Activated CD8-positive, alpha-beta T cell treated with anti-CD3 and anti-CD28 coated beads for 36 hours (primary cell): ENCODE data around the gene NTSR1. TPM values are rescaled to one million over a fixed set of nuclear protein-coding genes. Genes with fewer than 3 reads are reported as not detected.

Experiments used
- ATAC-seq: fragments of 200-7000 bp; cut with Tn5 transposase; one replicate; pipeline ENCODE4 v1.10.0; 2021; ENCODE audit warnings: mild to moderate bottlenecking, moderate library complexity
- CTCF ChIA-PET: fragments of 350-600 bp; sonication (Branson Sonifier 250); formaldehyde crosslinking; loops from one replicate; lab custom pipeline; 2021; ENCODE audit warnings: antibody characterized with exemption; lab: Charles Lee
- POLR2A ChIA-PET: fragments of 350-600 bp; sonication (Branson Sonifier 250); formaldehyde crosslinking; loops from one replicate; lab custom pipeline; 2021; ENCODE audit warnings: antibody characterized with exemption; lab: Charles Lee
- DNase-seq: peaks from one replicate; pipeline ENCODE4 v3.0.0-alpha.2; 2020
- H3K27ac Mint-ChIP-seq: one replicate; pipeline ENCODE4 v1.8.0; 2021; ENCODE audit warnings: mild to moderate bottlenecking, mixed read lengths
- H3K27me3 Mint-ChIP-seq: one replicate; pipeline ENCODE4 v1.8.0; 2021; ENCODE audit warnings: mixed read lengths
- H3K36me3 Mint-ChIP-seq: one replicate; pipeline ENCODE4 v1.8.0; 2021; ENCODE audit warnings: low read depth, mixed read lengths
- H3K4me1 Mint-ChIP-seq: one replicate; pipeline ENCODE4 v1.8.0; 2021; ENCODE audit warnings: low read depth, mixed read lengths
- H3K4me3 Mint-ChIP-seq: one replicate; pipeline ENCODE4 v1.8.0; 2021; ENCODE audit warnings: mild to moderate bottlenecking, moderate library complexity, mixed read lengths
- H3K9me3 Mint-ChIP-seq: one replicate; pipeline ENCODE4 v1.8.0; 2021; ENCODE audit warnings: mixed read lengths
- CTCF ChIP-seq: fragments of 200-600 bp; IDR thresholded peaks from one replicate; pipeline ENCODE4 v1.8.0; 2022; ENCODE audit warnings: antibody characterized with exemption, mild to moderate bottlenecking
- intact Hi-C: fragments of 100-400 bp; cut with micrococcal nuclease; formaldehyde crosslinking; loops from one replicate; pipeline ENCODE4 v1.10.0; 2022
- total RNA-seq, 2 experiments: library from RNA; stranded (reverse); gene quantifications; one replicate each; pipeline ENCODE4 v1.2.3, GENCODE V29; 2021

Gene NTSR1
- total RNA-seq, 2 experiments from 2014 or later: not detected

GRCh38 chr20:62758226-62758912 lies 49.7 kb downstream of the NTSR1 start:
- intact Hi-C loops: no loop called here
- H3K4me3 Mint-ChIP-seq: no peak overlapping the region
- no peak overlapping the region for H3K27ac Mint-ChIP-seq
- ChIA-PET POLR2A (no interaction called here), CTCF (interaction anchor here (1.1 kb wide), 1 partner anchor 33 kb away, joined by 3 read pairs; no protein-coding TSS in a partner anchor)
- TF ChIP-seq CTCF: no peak
- ATAC-seq (no peak), DNase-seq (no peak)
- H3K4me1 Mint-ChIP-seq: no peaks in the 10 kb centered on the region
- no peaks in the 10 kb centered on the region for H3K36me3 Mint-ChIP-seq
- H3K9me3 Mint-ChIP-seq: no peaks in the 10 kb centered on the region
- peaks cover 12% of the 10 kb centered on the region for H3K27me3 Mint-ChIP-seq

GRCh38 chr20:62759981-62760431 lies 51.4 kb downstream of the NTSR1 start:
- POLR2A ChIA-PET: no interaction called here
- H3K9me3 Mint-ChIP-seq: no peaks in the 10 kb centered on the region
- TF ChIP-seq CTCF: no peak

GRCh38 chr20:62760471-62760855 lies 51.8 kb downstream of the NTSR1 start:
- peaks cover 10% of the 10 kb centered on the region for H3K27me3 Mint-ChIP-seq
- no peak for DNase-seq
- no peaks in the 10 kb centered on the region for H3K9me3 Mint-ChIP-seq
- no peak for ATAC-seq
- no peak for TF ChIP-seq CTCF
- ChIA-PET POLR2A (no interaction called here), CTCF (no interaction called here)
- no peak overlapping the region for H3K4me3 Mint-ChIP-seq
- H3K4me1 Mint-ChIP-seq: no peaks in the 10 kb centered on the region
- intact Hi-C loops: no loop called here
- no peaks in the 10 kb centered on the region for H3K36me3 Mint-ChIP-seq
- no peak overlapping the region for H3K27ac Mint-ChIP-seq

More at GRCh38 chr20:62759981-62760431, 51.4 kb downstream of the NTSR1 start:
- Mint-ChIP-seq H3K27ac (no peak overlapping the region), H3K27me3 (peaks cover 10% of the 10 kb centered on the region), H3K4me3 (no peak overlapping the region), H3K36me3 (no peaks in the 10 kb centered on the region), H3K4me1 (no peaks in the 10 kb centered on the region)
- CTCF ChIA-PET: no interaction called here
- DNase-seq: no peak
- intact Hi-C loops: no loop called here
- ATAC-seq: no peak

GRCh38 chr20:62760856-62761758 lies 52.5 kb downstream of the NTSR1 start:
- no peak overlapping the region for H3K27ac Mint-ChIP-seq
- ChIA-PET CTCF (no interaction called here), POLR2A (no interaction called here)
- intact Hi-C loops: no loop called here
- no peaks in the 10 kb centered on the region for H3K9me3 Mint-ChIP-seq
- ATAC-seq (no peak), DNase-seq (no peak)
- no peak overlapping the region for H3K4me3 Mint-ChIP-seq
- no peaks in the 10 kb centered on the region for H3K36me3 Mint-ChIP-seq
- no peak for TF ChIP-seq CTCF
- H3K4me1 Mint-ChIP-seq: no peaks in the 10 kb centered on the region
- H3K27me3 Mint-ChIP-seq: peaks cover 7% of the 10 kb centered on the region

GRCh38 chr20:62761759-62762131 lies 53.1 kb downstream of the NTSR1 start:
- CTCF ChIA-PET: no interaction called here
- no peak for TF ChIP-seq CTCF

More at GRCh38 chr20:62761759-62762131, 53.1 kb downstream of the NTSR1 start:
- no peak overlapping the region for H3K4me3 Mint-ChIP-seq
- H3K36me3 Mint-ChIP-seq: no peaks in the 10 kb centered on the region
- DNase-seq (no peak), ATAC-seq (no peak)
- intact Hi-C loops: no loop called here
- H3K4me1 Mint-ChIP-seq: peaks cover 4% of the 10 kb centered on the region
- H3K27ac Mint-ChIP-seq: no peak overlapping the region
- H3K9me3 Mint-ChIP-seq: no peaks in the 10 kb centered on the region
- POLR2A ChIA-PET: no interaction called here
- peaks cover 6% of the 10 kb centered on the region for H3K27me3 Mint-ChIP-seq
